H9 (cell line): ENCODE results near the gene NANOS1. TPM values are rescaled to one million over a fixed set of nuclear protein-coding genes. Genes with fewer than 3 reads are reported as not detected.

Source experiments
- DNase-seq: peaks from one replicate; pipeline ENCODE4 v3.0.0-alpha.2; 2017
- H2AFZ ChIP-seq: one replicate; pipeline ENCODE4 v1.6.1; 2013; ENCODE audit warnings: mild to moderate bottlenecking, low read length, control low read depth, moderate library complexity
- H2AK5ac ChIP-seq: 2 replicates; pipeline ENCODE4 v1.6.1; 2013; ENCODE audit warnings: low read length, control low read depth, mixed read lengths; ENCODE audit not compliant: insufficient read length
- H2BK120ac ChIP-seq: one replicate; pipeline ENCODE4 v1.6.1; 2013; ENCODE audit warnings: low read depth, mild to moderate bottlenecking, low read length, control low read depth, inconsistent platforms; ENCODE audit not compliant: poor library complexity, severe bottlenecking
- H2BK12ac ChIP-seq: 2 replicates; pipeline ENCODE4 v1.6.1; 2013; ENCODE audit warnings: low read length, control low read depth, mixed read lengths, low read depth; ENCODE audit not compliant: insufficient read length
- H2BK15ac ChIP-seq: 2 replicates; pipeline ENCODE4 v1.6.1; 2013; ENCODE audit warnings: low read depth, low read length, control low read depth
- H2BK20ac ChIP-seq: one replicate; pipeline ENCODE4 v1.6.1; 2013; ENCODE audit warnings: low read depth, mild to moderate bottlenecking, low read length, control low read depth, inconsistent platforms; ENCODE audit not compliant: poor library complexity, severe bottlenecking
- H2BK5ac ChIP-seq: 2 replicates; pipeline ENCODE4 v1.6.1; 2013; ENCODE audit warnings: low read length, control low read depth, mixed read lengths; ENCODE audit not compliant: insufficient read length
- H3K14ac ChIP-seq: 2 replicates; pipeline ENCODE4 v1.6.1; 2013; ENCODE audit warnings: low read length, control low read depth; ENCODE audit not compliant: insufficient read depth
- H3K18ac ChIP-seq: 2 replicates; pipeline ENCODE4 v1.6.1; 2013; ENCODE audit warnings: low read depth, mild to moderate bottlenecking, mixed read lengths, low read length, control low read depth; ENCODE audit not compliant: insufficient read length
- H3K23ac ChIP-seq: 2 replicates; pipeline ENCODE4 v1.6.1; 2013; ENCODE audit warnings: low read length, control low read depth, mixed read lengths, low read depth; ENCODE audit not compliant: insufficient read length
- H3K23me2 ChIP-seq: 2 replicates; pipeline ENCODE4 v1.6.1; 2013; ENCODE audit warnings: low read depth, mild to moderate bottlenecking, mixed read lengths, low read length, control low read depth; ENCODE audit not compliant: insufficient read length, poor library complexity, severe bottlenecking
- H3K27ac ChIP-seq: 2 replicates; pipeline ENCODE4 v1.5.1; 2013; ENCODE audit warnings: low read length, control low read depth, mixed read lengths, low read depth; ENCODE audit not compliant: insufficient read length
- H3K27me3 ChIP-seq: 2 replicates; pipeline ENCODE4 v1.6.1; 2013; ENCODE audit warnings: low read length, control low read depth, inconsistent platforms; ENCODE audit not compliant: insufficient read depth
- H3K4ac ChIP-seq: 2 replicates; pipeline ENCODE4 v1.6.1; 2013; ENCODE audit warnings: low read depth, mild to moderate bottlenecking, control low read depth, inconsistent platforms, low read length, moderate library complexity
- H3K4me1 ChIP-seq: 2 replicates; pipeline ENCODE4 v1.6.1; 2013; ENCODE audit warnings: low read length, control low read depth, inconsistent platforms; ENCODE audit not compliant: insufficient read depth
- H3K4me2 ChIP-seq: 2 replicates; pipeline ENCODE4 v1.6.1; 2013; ENCODE audit warnings: low read length, control low read depth, mixed read lengths; ENCODE audit not compliant: insufficient read length, insufficient read depth
- H3K56ac ChIP-seq: 2 replicates; pipeline ENCODE4 v1.6.1; 2013; ENCODE audit warnings: low read depth, mild to moderate bottlenecking, mixed read lengths, low read length, control low read depth; ENCODE audit not compliant: insufficient read length
- H3K79me1 ChIP-seq: 2 replicates; pipeline ENCODE4 v1.6.1; 2013; ENCODE audit warnings: low read depth, mild to moderate bottlenecking, moderate library complexity, low read length, control low read depth, inconsistent platforms; ENCODE audit not compliant: insufficient read depth, poor library complexity, severe bottlenecking
- H3K79me2 ChIP-seq: 2 replicates; pipeline ENCODE4 v1.6.1; 2013; ENCODE audit warnings: low read length, control low read depth, inconsistent platforms; ENCODE audit not compliant: insufficient read depth
- H3K9ac ChIP-seq: 2 replicates; pipeline ENCODE4 v1.6.1; 2013; ENCODE audit warnings: low read length, control low read depth, mixed read lengths; ENCODE audit not compliant: insufficient read length; ENCODE audit errors: extremely low read depth
- H3K9me3 ChIP-seq: one replicate; pipeline ENCODE4 v1.6.1; 2013; ENCODE audit warnings: low read depth, low read length, inconsistent platforms; ENCODE audit not compliant: control insufficient read depth
- H3T11ph ChIP-seq: one replicate; pipeline ENCODE4 v1.6.1; 2013; ENCODE audit warnings: mild to moderate bottlenecking, low read length, control low read depth, inconsistent platforms
- H4K20me1 ChIP-seq: one replicate; pipeline ENCODE4 v1.6.1; 2013; ENCODE audit not compliant: control insufficient read depth, insufficient read length, insufficient read depth
- H4K5ac ChIP-seq: 2 replicates; pipeline ENCODE4 v1.6.1; 2013; ENCODE audit warnings: low read depth, mild to moderate bottlenecking, mixed read lengths, low read length, control low read depth; ENCODE audit not compliant: insufficient read length
- H4K8ac ChIP-seq: replicated peaks from 2 replicates; pipeline ENCODE4 v1.6.1; 2013; ENCODE audit warnings: low read length, control low read depth, mixed read lengths, low read depth; ENCODE audit not compliant: insufficient read length
- H4K91ac ChIP-seq: 2 replicates; pipeline ENCODE4 v1.6.1; 2013; ENCODE audit warnings: low read depth, mild to moderate bottlenecking, moderate library complexity, mixed read lengths, low read length, control low read depth; ENCODE audit not compliant: insufficient read length
- H3K27ac Mint-ChIP-seq, 3 experiments: 2 replicates in 2 of 3; 3 replicates in 1 of 3; pipeline ENCODE4 v1.8.0; 2020 to 2021; ENCODE audit warnings: mixed read lengths in 3 of 3, mild to moderate bottlenecking in 1 of 3, moderate library complexity in 1 of 3
- H3K27me3 Mint-ChIP-seq: 2 replicates; pipeline ENCODE4 v1.8.0; 2021; ENCODE audit warnings: low read depth, mild to moderate bottlenecking, moderate library complexity, mixed read lengths
- H3K36me3 Mint-ChIP-seq, 3 experiments: 2 replicates in 2 of 3; 3 replicates in 1 of 3; pipeline ENCODE4 v1.8.0; 2020 to 2021; ENCODE audit warnings: low read depth in 3 of 3, mixed read lengths in 3 of 3; ENCODE audit not compliant: insufficient read depth in 1 of 3
- H3K4me1 Mint-ChIP-seq, 2 experiments: 2 replicates each; pipeline ENCODE4 v1.8.0; 2020; ENCODE audit warnings: mixed read lengths in 2 of 2
- H3K4me3 Mint-ChIP-seq, 2 experiments: 2 replicates in 1 of 2; 3 replicates in 1 of 2; pipeline ENCODE4 v1.8.0; 2020 to 2021; ENCODE audit warnings: mild to moderate bottlenecking in 2 of 2, mixed read lengths in 2 of 2, moderate library complexity in 1 of 2
- H3K9me3 Mint-ChIP-seq, 2 experiments: 2 replicates in 1 of 2; 3 replicates in 1 of 2; pipeline ENCODE4 v1.8.0; 2020; ENCODE audit warnings: mild to moderate bottlenecking in 2 of 2, mixed read lengths in 2 of 2, moderate library complexity in 1 of 2
- WGBS: extraction: QIAGEN DNeasy Blood & Tissue Kit; methylation state at CpG from one replicate; pipeline ENCODE4 v1.1.7; 2013; ENCODE audit warnings: missing lambda C conversion rate, low lambda C conversion rate, mixed read lengths; ENCODE audit not compliant: insufficient read length; ENCODE audit errors: extremely low coverage; 5-methylcytosine and 5-hydroxymethylcytosine counted together
- total RNA-seq: library from RNA; stranded (reverse); gene quantifications from 2 replicates; pipeline ENCODE4 v1.2.1, GENCODE V29; 2021
- TF ChIP-seq, protein P1 (sequence below): fragments of 200-600 bp; sonication (generic); conservative IDR thresholded peaks from 3 replicates; pipeline ENCODE4 v1.8.0; 2021; ENCODE audit warnings: antibody characterized with exemption, mild to moderate bottlenecking

Gene NANOS1
- total RNA-seq, 1 experiment from 2014 or later, result 4.5 TPM

DNA sequence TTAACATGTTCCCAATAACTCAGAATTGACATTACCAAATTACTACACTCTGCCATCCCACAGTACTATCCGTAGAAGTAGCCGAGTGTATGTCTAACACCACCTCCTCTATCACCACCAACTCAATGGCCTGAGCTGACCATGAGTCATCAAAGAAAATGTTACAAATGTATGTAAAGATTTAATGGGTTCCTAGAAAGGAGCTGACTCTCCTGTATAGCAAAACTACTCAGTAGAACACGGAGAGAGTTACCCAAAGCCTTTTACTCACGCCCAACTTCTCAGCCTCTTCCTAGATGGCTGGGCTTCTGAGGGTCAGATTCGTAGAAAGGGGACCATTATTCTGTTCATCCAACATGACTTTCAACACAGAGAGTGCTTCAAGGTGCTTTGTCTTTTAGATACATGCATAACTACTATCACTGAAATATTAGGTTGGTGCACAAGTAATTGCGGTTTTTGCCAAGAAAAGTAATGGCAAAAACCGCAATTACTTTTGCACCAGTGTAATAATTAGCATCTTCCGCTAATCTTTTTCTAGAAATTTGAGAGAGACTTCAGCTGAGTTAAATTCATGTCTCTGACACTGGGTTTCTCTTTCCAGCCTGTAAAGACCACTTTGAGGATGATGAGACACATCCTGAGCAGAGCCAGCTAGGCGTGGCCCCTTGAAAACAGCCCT, 24.0 kb upstream of the NANOS1 start:
- no peak overlapping the region for H2BK120ac ChIP-seq
- H3K9me3 ChIP-seq, result no peaks in the 10 kb centered on the region
- WGBS, result no CpG with 5 or more reads among the region's 9 CpGs
- Mint-ChIP-seq H3K36me3 (no peaks in the 10 kb centered on the region), H3K27me3 (peaks cover 6% of the 10 kb centered on the region; the same call in 1 of the 2 replicates), H3K4me3 (no peak overlapping the region), H3K27ac (no peak overlapping the region), H3K9me3 (peaks cover 2 to 3% of the 10 kb centered on the region in 2 experiments; a peak in 3 of 5 replicates), H3K4me1 (peaks cover 21 to 22% of the 10 kb centered on the region in 2 experiments)
- no peak overlapping the region for H3K27ac ChIP-seq
- H2BK12ac ChIP-seq, result no peak overlapping the region
- no peak overlapping the region for H2AFZ ChIP-seq
- no peak overlapping the region for H2AK5ac ChIP-seq
- H2BK15ac ChIP-seq, result no peak overlapping the region
- H3K9ac ChIP-seq, result no peak overlapping the region
- no peak overlapping the region for H3T11ph ChIP-seq
- H3K79me1 ChIP-seq, result no peaks in the 10 kb centered on the region
- H3K14ac ChIP-seq, result no peak overlapping the region
- H3K79me2 ChIP-seq, result no peaks in the 10 kb centered on the region
- no peaks in the 10 kb centered on the region for H3K27me3 ChIP-seq
- H2BK5ac ChIP-seq, result no peak overlapping the region
- TF ChIP-seq, protein P1, sequence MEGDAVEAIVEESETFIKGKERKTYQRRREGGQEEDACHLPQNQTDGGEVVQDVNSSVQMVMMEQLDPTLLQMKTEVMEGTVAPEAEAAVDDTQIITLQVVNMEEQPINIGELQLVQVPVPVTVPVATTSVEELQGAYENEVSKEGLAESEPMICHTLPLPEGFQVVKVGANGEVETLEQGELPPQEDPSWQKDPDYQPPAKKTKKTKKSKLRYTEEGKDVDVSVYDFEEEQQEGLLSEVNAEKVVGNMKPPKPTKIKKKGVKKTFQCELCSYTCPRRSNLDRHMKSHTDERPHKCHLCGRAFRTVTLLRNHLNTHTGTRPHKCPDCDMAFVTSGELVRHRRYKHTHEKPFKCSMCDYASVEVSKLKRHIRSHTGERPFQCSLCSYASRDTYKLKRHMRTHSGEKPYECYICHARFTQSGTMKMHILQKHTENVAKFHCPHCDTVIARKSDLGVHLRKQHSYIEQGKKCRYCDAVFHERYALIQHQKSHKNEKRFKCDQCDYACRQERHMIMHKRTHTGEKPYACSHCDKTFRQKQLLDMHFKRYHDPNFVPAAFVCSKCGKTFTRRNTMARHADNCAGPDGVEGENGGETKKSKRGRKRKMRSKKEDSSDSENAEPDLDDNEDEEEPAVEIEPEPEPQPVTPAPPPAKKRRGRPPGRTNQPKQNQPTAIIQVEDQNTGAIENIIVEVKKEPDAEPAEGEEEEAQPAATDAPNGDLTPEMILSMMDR, result no peak
- no peak overlapping the region for H3K18ac ChIP-seq
- no peak overlapping the region for H3K23ac ChIP-seq
- no peak overlapping the region for H3K4me2 ChIP-seq
- no peak overlapping the region for H3K4ac ChIP-seq
- no peaks in the 10 kb centered on the region for H3K23me2 ChIP-seq
- no peaks in the 10 kb centered on the region for H3K4me1 ChIP-seq
- H4K20me1 ChIP-seq, result no peaks in the 10 kb centered on the region
- H4K8ac ChIP-seq, result no peak overlapping the region
- no peak overlapping the region for H4K91ac ChIP-seq
- H3K56ac ChIP-seq, result no peak overlapping the region
- no peak overlapping the region for H4K5ac ChIP-seq
- no peak overlapping the region for H2BK20ac ChIP-seq
- DNase-seq, result no peak
